ENCODE results near the gene CRB3.
"Not testable (repeated sequence)": the region's sequence is repeated elsewhere in the genome, so short reads cannot be mapped to it uniquely, and the experiment has no call there.

The CRB3 gene

DNA sequence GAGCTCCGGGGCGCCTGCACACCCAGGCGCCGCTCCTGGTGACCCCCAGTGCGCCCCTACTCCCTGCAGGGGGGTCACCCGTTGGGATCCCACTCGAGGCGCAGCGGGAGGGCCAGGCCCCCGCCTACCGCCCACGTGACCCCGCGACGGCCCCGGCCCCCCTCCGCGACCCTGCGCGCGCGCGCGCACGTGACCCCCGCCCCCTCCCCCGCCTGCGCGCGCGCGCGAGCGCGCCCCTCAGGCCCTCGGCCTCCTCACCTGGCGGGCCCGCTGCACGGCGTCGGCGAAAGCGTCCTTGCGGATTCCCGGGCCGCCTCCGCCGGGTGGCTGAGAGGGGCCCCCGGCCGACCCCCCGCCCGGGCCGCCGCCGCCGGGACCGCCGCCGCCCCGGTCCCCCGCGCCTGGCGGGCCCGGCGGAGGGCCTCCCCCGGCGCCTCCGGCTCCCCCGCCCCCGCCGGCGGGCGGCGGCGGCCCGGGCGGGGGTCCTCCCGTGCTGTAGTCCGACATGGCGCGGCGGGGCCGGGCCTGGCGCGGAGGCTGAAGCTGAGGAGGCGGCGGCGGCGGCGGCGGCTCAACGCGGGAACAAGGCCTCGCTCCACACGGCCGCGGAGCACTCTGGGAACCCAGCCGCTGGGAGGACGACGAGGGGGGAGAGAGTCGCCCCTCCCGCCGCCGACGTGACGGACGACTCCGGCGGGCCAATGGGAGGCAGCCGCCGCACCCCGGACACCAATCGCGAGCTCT lies 39.7 kb upstream of the CRB3 start, which contains the start of gene KHSRP:
KHSRP (minus strand) TSS at position 617 of the 744 bp plus-strand sequence; CDS start at position 507, 110 bp downstream.
- peak within 1 kb of the TSS; percentile 75 to 82 for H3K9ac ChIP-seq (ENCODE audit: low read depth in 1 of 2, low read length in 2 of 2)
- H3K4me3 ChIP-seq (ENCODE audit: low read depth in 1 of 2, low read length in 2 of 2) = peak within 1 kb of the TSS; percentile 91 to 96
- no peaks in the 10 kb centered on the region for H3K9me3 ChIP-seq (ENCODE audit: control insufficient read depth in 1 of 2, low read length in 2 of 2)
- peak within 1 kb of the TSS; percentile 32 for H3K27ac ChIP-seq (ENCODE audit: low read depth, low read length)
- peaks cover 21 to 25% of the 10 kb centered on the region in 2 donors for H3K4me1 ChIP-seq (ENCODE audit: control insufficient read depth in 1 of 2, insufficient read depth in 2 of 2, low read length in 2 of 2)
- H3K36me3 ChIP-seq (ENCODE audit: control insufficient read depth in 1 of 2, insufficient read depth in 2 of 2, low read length in 2 of 2) = peaks cover 4 to 26% of the 10 kb centered on the region in 2 donors
- no peaks in the 10 kb centered on the region for H3K27me3 ChIP-seq (ENCODE audit: control insufficient read depth in 1 of 2, insufficient read depth in 2 of 2, low read length in 2 of 2)

DNA sequence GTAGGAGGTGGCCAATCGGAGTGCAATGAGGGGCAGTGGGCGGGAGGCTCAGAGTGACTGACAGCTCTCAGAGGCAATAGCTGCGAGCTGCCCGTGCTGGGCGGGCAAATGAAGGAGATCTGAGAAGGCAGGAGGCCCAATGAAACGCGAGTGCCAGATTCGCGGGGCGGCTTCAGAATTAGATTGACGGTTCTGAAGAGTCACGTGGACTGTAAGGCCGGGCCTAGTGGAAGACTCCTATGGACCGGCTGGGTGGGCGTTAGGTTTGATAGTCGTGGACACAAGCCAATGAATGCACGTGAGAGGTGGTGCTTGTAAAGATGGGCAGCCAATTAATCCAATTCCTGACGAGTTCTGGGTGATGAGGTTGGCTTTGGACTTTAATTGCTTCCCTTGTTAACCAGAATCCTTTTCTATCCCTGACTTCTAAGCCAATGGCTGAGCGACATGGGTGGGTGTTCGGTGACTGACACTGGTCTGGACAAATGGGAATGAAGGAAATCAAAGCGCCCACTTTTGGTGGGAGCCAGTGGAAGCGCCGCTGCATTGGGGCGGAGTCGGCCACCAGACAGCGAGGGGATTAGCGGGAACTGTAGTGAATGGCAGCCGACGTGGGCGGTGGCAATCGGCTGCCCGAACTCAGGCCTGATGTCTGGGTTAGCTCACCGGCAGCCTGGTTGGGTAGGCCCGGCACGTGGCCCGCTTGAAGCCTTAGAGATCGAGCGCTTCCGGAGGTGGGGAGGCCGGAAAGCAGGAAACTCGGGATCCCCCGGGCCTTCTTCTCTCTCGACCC lies 38.9 kb upstream of the CRB3 start:
- H3K27me3 ChIP-seq (ENCODE audit: control insufficient read depth in 1 of 2, insufficient read depth in 2 of 2, low read length in 2 of 2) = peaks cover 0 to 3% of the 10 kb centered on the region in 2 donors
- H3K9me3 ChIP-seq (ENCODE audit: control insufficient read depth in 1 of 2, low read length in 2 of 2) = no peaks in the 10 kb centered on the region
- H3K9ac ChIP-seq (ENCODE audit: low read depth in 1 of 2, low read length in 2 of 2) = no peak overlapping the region
- H3K27ac ChIP-seq (ENCODE audit: low read depth, low read length) = peak overlapping the region; percentile 32
- peak overlapping the region; percentile 26 to 45 for H3K4me3 ChIP-seq (ENCODE audit: low read depth in 1 of 2, low read length in 2 of 2)
- peaks cover 0 to 18% of the 10 kb centered on the region in 2 donors for H3K36me3 ChIP-seq (ENCODE audit: control insufficient read depth in 1 of 2, insufficient read depth in 2 of 2, low read length in 2 of 2)
- peaks cover 21 to 25% of the 10 kb centered on the region in 2 donors for H3K4me1 ChIP-seq (ENCODE audit: control insufficient read depth in 1 of 2, insufficient read depth in 2 of 2, low read length in 2 of 2)

DNA sequence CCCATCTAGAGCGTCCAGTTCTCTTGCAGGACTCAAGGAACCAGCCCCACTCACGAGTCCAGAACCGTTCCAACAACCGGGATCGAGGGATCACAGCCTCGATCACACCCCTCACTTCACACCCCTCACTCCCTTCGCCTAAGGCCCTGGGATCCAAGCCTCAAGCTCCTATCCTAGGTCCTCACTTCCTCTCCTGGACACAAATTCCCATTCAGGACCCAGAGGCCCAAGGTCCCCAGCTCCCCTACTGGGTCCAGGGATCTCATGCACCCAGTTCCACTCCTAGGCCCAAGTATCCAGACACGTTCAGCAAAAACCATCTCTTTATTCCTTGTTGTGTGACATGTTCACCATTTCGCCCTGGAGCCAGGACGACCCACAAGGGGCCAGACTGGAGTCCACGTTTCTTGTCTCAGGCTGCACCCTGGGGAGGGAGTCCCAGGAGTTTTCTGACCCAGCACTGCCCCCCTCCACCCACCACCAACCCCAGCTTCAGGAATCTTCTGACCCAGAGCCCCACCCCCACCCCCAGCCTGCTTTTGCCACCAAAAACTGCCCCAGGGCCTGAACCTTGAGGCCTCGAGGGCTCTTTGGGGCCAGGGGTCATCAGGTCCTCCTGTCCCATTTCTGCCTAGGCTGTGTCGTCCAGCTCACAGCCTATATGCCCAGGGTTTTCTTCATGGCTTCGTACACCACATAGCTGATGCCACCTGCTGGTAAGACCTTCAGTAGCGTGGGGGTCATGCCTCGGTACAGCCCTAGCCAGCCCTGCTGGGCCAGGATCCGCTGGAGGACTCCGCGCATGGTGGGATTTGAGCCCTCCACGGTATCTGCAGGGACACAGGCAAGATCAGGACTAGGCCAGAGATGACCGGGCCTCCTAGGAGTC lies 38.1 kb upstream of the CRB3 start:
- peaks cover 21 to 25% of the 10 kb centered on the region in 2 donors for H3K4me1 ChIP-seq (ENCODE audit: control insufficient read depth in 1 of 2, insufficient read depth in 2 of 2, low read length in 2 of 2)
- peak overlapping the region; percentile 26 to 45 for H3K4me3 ChIP-seq (ENCODE audit: low read depth in 1 of 2, low read length in 2 of 2)
- H3K36me3 ChIP-seq (ENCODE audit: control insufficient read depth in 1 of 2, insufficient read depth in 2 of 2, low read length in 2 of 2) = peaks cover 0 to 10% of the 10 kb centered on the region in 2 donors
- H3K9me3 ChIP-seq (ENCODE audit: control insufficient read depth in 1 of 2, low read length in 2 of 2) = no peaks in the 10 kb centered on the region
- H3K9ac ChIP-seq (ENCODE audit: low read depth in 1 of 2, low read length in 2 of 2) = no peak overlapping the region
- H3K27me3 ChIP-seq (ENCODE audit: control insufficient read depth in 1 of 2, insufficient read depth in 2 of 2, low read length in 2 of 2) = peaks cover 0 to 3% of the 10 kb centered on the region in 2 donors
- H3K27ac ChIP-seq (ENCODE audit: low read depth, low read length) = peak overlapping the region; percentile 32

DNA sequence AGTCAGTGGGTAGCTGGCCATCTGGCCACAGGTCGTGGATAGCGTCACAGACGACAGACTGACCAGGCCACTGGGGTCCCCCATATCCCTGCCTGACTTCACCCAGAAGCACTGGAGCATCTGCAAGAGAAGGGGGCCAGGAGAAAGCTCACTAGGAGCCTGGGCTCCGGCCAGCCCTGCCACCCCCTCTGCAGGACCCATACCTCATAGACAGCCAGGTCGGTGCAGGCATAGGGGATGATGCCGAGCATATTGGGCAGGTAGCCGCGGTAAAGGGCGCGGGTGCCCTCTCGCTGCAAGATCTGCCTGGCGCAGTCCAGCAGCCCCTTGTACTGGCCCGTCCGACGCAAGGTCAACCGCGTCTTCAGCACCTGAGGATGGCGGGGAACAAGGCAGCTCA lies 36.9 kb upstream of the CRB3 start:
- Histone ChIP-seq H3K36me3 (ENCODE audit: control insufficient read depth in 1 of 2, insufficient read depth in 2 of 2, low read length in 2 of 2) (no peaks in the 10 kb centered on the region), H3K4me3 (ENCODE audit: low read depth in 1 of 2, low read length in 2 of 2) (no peak overlapping the region), H3K9ac (ENCODE audit: low read depth in 1 of 2, low read length in 2 of 2) (no peak overlapping the region), H3K4me1 (ENCODE audit: control insufficient read depth in 1 of 2, insufficient read depth in 2 of 2, low read length in 2 of 2) (peaks cover 20 to 21% of the 10 kb centered on the region in 2 donors), H3K9me3 (ENCODE audit: control insufficient read depth in 1 of 2, low read length in 2 of 2) (no peaks in the 10 kb centered on the region), H3K27ac (ENCODE audit: low read depth, low read length) (no peak overlapping the region), H3K27me3 (ENCODE audit: control insufficient read depth in 1 of 2, insufficient read depth in 2 of 2, low read length in 2 of 2) (peaks cover 0 to 3% of the 10 kb centered on the region in 2 donors)

DNA sequence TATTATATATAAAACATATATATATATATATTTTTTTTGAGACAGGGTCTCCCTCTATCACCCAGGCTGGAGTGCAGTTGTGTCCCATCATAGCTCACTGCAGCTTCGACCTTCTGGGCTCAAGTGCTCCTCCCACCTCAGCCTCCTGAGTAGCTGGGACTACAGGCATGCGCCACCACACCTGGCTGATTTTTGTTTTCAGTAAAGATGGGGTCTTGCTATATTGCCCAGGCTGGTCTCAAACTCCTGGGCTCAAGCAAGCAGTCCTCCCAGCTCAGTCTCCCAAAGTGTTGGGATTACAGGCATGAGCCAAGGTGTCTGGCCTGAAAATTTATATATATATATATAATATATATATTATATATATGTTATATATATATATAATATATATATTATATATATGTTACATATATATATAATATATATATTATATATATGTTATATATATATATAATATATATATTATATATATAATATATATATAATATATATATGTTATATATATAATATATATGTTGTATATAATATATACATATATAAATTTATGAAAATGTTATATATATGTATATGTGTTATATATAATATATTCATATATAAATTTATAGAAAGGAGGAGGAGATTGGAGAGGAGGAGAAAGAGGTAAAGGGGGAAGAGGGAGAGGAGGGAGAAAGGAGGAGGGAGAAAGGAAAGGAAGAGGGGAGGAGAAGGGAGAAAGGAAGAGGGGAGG lies 35.2 kb upstream of the CRB3 start:
- H3K9ac ChIP-seq (ENCODE audit: low read depth in 1 of 2, low read length in 2 of 2); H3K27ac ChIP-seq (ENCODE audit: low read depth, low read length); H3K4me3 ChIP-seq (ENCODE audit: low read depth in 1 of 2, low read length in 2 of 2); H3K27me3 ChIP-seq (ENCODE audit: control insufficient read depth in 1 of 2, insufficient read depth in 2 of 2, low read length in 2 of 2); H3K9me3 ChIP-seq (ENCODE audit: control insufficient read depth in 1 of 2, low read length in 2 of 2); H3K4me1 ChIP-seq (ENCODE audit: control insufficient read depth in 1 of 2, insufficient read depth in 2 of 2, low read length in 2 of 2); H3K36me3 ChIP-seq (ENCODE audit: control insufficient read depth in 1 of 2, insufficient read depth in 2 of 2, low read length in 2 of 2): not testable (repeated sequence)

DNA sequence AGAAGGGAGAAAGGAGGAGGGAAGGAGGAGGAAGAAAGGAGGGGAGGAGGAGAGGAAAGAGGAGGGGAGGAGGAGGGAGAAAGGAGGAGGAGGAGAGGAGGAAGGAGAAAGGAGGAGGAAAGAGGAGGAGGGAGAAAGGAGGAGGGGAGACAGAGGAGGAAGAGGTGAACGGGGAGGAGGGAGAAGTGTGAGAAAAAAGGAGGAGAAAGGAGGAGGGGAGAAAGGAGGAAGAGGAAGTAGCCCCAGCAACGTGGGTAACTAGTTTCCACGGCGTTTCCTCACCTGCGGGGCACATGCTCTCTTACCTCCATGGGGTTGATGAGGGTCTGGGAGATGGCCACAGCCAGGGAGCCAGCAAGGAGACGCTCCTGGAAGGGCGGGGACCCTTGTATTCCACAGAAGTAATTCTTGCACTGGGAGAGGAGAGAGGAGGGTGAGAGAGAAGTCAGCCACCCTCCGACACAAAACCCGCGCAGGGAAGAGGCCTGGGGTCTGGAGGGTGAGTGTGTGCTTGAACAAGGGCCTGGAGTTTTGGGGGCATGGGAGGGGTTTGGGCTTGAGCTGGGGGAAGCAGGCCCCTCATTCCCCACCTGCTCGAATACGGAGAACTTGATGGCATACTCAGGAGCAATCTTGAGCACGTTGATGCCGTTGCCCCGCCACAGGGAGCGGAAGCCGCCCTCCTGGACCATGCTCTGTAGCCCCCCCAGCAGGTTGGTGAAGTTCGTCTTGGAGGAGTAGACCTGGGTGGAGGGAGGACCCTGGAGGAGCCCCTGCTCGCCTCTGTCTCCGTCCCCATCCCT lies 34.5 kb upstream of the CRB3 start:
- H3K27me3 ChIP-seq (ENCODE audit: control insufficient read depth in 1 of 2, insufficient read depth in 2 of 2, low read length in 2 of 2) = peaks cover 0 to 3% of the 10 kb centered on the region in 2 donors
- no peak overlapping the region for H3K9ac ChIP-seq (ENCODE audit: low read depth in 1 of 2, low read length in 2 of 2)
- H3K36me3 ChIP-seq (ENCODE audit: control insufficient read depth in 1 of 2, insufficient read depth in 2 of 2, low read length in 2 of 2) = no peaks in the 10 kb centered on the region
- H3K4me1 ChIP-seq (ENCODE audit: control insufficient read depth in 1 of 2, insufficient read depth in 2 of 2, low read length in 2 of 2) = peaks cover 3 to 4% of the 10 kb centered on the region in 2 donors
- H3K27ac ChIP-seq (ENCODE audit: low read depth, low read length) = no peak overlapping the region
- no peak overlapping the region for H3K4me3 ChIP-seq (ENCODE audit: low read depth in 1 of 2, low read length in 2 of 2)
- H3K9me3 ChIP-seq (ENCODE audit: control insufficient read depth in 1 of 2, low read length in 2 of 2) = no peaks in the 10 kb centered on the region

DNA sequence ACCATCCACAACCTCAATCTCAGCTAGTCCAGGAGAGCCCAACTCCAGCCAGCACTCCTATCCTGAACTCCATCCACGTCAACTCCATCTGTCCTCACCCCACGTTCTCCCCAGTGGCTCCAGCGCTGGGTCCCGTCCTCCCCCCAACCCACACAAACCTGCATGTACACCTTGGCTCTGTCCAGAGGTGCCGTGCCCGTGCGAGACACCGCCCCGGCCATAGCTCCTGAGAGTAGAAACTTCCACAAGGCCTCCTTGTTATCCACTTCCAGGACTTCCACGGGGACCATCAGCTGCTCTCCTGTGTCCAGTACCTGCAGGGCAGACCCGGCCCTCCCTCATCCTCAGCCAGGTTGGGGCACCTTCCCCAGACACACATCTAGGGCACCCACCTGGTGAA lies 32.2 kb upstream of the CRB3 start:
- Histone ChIP-seq H3K9ac (ENCODE audit: low read depth in 1 of 2, low read length in 2 of 2) (no peak overlapping the region), H3K36me3 (ENCODE audit: control insufficient read depth in 1 of 2, insufficient read depth in 2 of 2, low read length in 2 of 2) (no peaks in the 10 kb centered on the region), H3K4me3 (ENCODE audit: low read depth in 1 of 2, low read length in 2 of 2) (no peak overlapping the region), H3K27me3 (ENCODE audit: control insufficient read depth in 1 of 2, insufficient read depth in 2 of 2, low read length in 2 of 2) (peaks cover 0 to 3% of the 10 kb centered on the region in 2 donors), H3K9me3 (ENCODE audit: control insufficient read depth in 1 of 2, low read length in 2 of 2) (no peaks in the 10 kb centered on the region), H3K27ac (ENCODE audit: low read depth, low read length) (no peak overlapping the region), H3K4me1 (ENCODE audit: control insufficient read depth in 1 of 2, insufficient read depth in 2 of 2, low read length in 2 of 2) (no peaks in the 10 kb centered on the region)

DNA sequence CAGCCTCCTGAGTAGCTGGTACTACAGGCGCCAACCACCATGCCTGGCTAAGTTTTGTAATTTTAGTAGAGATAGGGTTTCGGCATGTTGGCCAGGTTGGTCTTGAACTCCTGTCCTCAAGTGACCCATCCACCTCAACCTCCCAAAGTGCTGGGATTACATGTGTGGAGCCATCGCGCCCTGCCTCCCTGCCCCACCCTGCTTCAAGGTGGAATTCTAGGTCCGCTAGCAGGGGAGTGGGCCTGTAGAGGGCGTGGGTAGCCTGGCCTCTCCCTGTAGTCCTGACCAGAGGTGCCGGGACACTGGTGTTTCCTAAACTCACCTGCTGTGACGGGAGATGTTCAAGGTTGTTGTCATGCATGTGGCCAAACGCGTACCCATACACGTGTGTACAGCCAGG lies 30.9 kb upstream of the CRB3 start:
- H3K27me3 ChIP-seq (ENCODE audit: control insufficient read depth in 1 of 2, insufficient read depth in 2 of 2, low read length in 2 of 2) = peaks cover 0 to 3% of the 10 kb centered on the region in 2 donors
- H3K9me3 ChIP-seq (ENCODE audit: control insufficient read depth in 1 of 2, low read length in 2 of 2) = no peaks in the 10 kb centered on the region
- no peak overlapping the region for H3K4me3 ChIP-seq (ENCODE audit: low read depth in 1 of 2, low read length in 2 of 2)
- H3K36me3 ChIP-seq (ENCODE audit: control insufficient read depth in 1 of 2, insufficient read depth in 2 of 2, low read length in 2 of 2) = no peaks in the 10 kb centered on the region
- H3K4me1 ChIP-seq (ENCODE audit: control insufficient read depth in 1 of 2, insufficient read depth in 2 of 2, low read length in 2 of 2) = no peaks in the 10 kb centered on the region
- H3K27ac ChIP-seq (ENCODE audit: low read depth, low read length) = no peak overlapping the region
- H3K9ac ChIP-seq (ENCODE audit: low read depth in 1 of 2, low read length in 2 of 2) = no peak overlapping the region

DNA sequence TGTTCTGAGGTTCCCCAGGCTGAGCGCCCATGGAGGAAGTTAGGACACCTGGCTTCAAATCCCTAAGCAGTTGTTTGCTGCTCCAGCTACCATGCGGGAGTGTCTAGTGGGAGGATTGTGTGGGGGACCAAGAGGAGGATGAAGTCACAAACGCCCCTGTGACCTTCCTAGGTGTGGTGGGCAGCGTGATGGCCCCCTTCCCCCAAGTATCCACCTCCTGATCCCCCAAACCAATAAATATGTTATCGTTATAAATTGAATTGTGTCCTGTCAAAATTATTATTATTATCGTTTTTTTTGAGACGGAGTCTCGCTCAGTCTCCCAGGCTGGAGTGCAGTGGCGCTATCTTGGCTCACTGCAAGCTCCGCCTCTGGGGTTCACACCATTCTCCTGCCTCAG lies 30.4 kb upstream of the CRB3 start, which contains the start of gene SLC25A41:
SLC25A41 (minus strand) TSS at position 101 of the 400 bp plus-strand sequence; CDS start at position 31, 70 bp downstream.
- Histone ChIP-seq H3K27me3 (ENCODE audit: control insufficient read depth in 1 of 2, insufficient read depth in 2 of 2, low read length in 2 of 2) (peaks cover 0 to 3% of the 10 kb centered on the region in 2 donors), H3K4me1 (ENCODE audit: control insufficient read depth in 1 of 2, insufficient read depth in 2 of 2, low read length in 2 of 2) (no peaks in the 10 kb centered on the region), H3K4me3 (ENCODE audit: low read depth in 1 of 2, low read length in 2 of 2) (no peak within 1 kb of the TSS), H3K36me3 (ENCODE audit: control insufficient read depth in 1 of 2, insufficient read depth in 2 of 2, low read length in 2 of 2) (no peaks in the 10 kb centered on the region), H3K27ac (ENCODE audit: low read depth, low read length) (no peak within 1 kb of the TSS), H3K9me3 (ENCODE audit: control insufficient read depth in 1 of 2, low read length in 2 of 2) (no peaks in the 10 kb centered on the region), H3K9ac (ENCODE audit: low read depth in 1 of 2, low read length in 2 of 2) (no peak within 1 kb of the TSS)

All from duodenal mucosa (tissue), 2 donors.